C4-2B (cell line): Measurements from ENCODE around the gene CD209.

Experiments
- ZFX ChIP-seq: fragments of 450-650 bp; IDR thresholded peaks from 2 replicates; pipeline ENCODE4 v1.6.1; 2017
- TF ChIP-seq, protein P1 (sequence below): fragments of 450-650 bp; conservative IDR thresholded peaks from 2 replicates; pipeline ENCODE4 v1.5.1; 2017; ENCODE audit warnings: mild to moderate bottlenecking

DNA sequence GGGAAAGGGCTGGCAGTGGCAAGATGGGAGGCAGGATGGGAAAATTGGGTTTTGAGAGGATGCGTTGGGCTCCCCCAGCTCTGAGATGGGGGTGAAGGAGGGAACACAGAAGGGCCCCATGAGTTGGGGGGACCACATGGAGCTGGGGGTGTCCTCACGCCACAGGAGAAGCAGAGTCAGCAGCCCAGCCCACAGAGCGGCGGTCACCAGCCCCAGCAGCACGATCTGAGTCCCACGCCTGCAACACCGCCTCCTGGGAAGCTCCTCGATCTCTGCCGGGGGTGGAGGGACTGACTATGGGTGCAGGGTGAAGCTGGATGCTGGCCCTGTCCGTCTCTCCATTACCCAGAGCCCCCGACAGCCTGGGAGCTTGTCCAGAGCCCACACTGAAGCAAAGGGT is 48.8 kb downstream of the CD209 start:
- TF ChIP-seq, protein P1, sequence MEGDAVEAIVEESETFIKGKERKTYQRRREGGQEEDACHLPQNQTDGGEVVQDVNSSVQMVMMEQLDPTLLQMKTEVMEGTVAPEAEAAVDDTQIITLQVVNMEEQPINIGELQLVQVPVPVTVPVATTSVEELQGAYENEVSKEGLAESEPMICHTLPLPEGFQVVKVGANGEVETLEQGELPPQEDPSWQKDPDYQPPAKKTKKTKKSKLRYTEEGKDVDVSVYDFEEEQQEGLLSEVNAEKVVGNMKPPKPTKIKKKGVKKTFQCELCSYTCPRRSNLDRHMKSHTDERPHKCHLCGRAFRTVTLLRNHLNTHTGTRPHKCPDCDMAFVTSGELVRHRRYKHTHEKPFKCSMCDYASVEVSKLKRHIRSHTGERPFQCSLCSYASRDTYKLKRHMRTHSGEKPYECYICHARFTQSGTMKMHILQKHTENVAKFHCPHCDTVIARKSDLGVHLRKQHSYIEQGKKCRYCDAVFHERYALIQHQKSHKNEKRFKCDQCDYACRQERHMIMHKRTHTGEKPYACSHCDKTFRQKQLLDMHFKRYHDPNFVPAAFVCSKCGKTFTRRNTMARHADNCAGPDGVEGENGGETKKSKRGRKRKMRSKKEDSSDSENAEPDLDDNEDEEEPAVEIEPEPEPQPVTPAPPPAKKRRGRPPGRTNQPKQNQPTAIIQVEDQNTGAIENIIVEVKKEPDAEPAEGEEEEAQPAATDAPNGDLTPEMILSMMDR = no peak
- no peak for TF ChIP-seq ZFX
